CD4-positive, alpha-beta memory T cell (primary cell): Measurements from ENCODE around the gene STAB1. TPM values are rescaled to one million over a fixed set of nuclear protein-coding genes. Genes with fewer than 3 reads are reported as not detected.

Experiments
- CTCF ChIA-PET: fragments of 350-600 bp; sonication (Branson Sonifier 250); formaldehyde crosslinking; loops from one replicate; lab custom pipeline; 2021; ENCODE audit warnings: inconsistent platforms; ENCODE audit not compliant: partially characterized antibody; lab: Charles Lee
- POLR2A ChIA-PET: fragments of 350-600 bp; sonication (Branson Sonifier 250); formaldehyde crosslinking; loops from one replicate; lab custom pipeline; 2021; ENCODE audit not compliant: partially characterized antibody; lab: Charles Lee
- DNase-seq, 5 donors: peaks; one replicate each; pipeline versions ENCODE4 v3.0.0 to v3.0.0-alpha.2; 2020 to 2022; ENCODE audit warnings: mixed read lengths in 1 of 5
- H3K27ac ChIP-seq: one replicate; pipeline ENCODE4 v1.7.0; 2013; ENCODE audit warnings: low read depth, low read length
- H3K27me3 ChIP-seq: 2 replicates; pipeline ENCODE4 v1.7.0; 2013; ENCODE audit warnings: mild to moderate bottlenecking, low read length, moderate library complexity; ENCODE audit not compliant: insufficient read depth
- H3K36me3 ChIP-seq: 2 replicates; pipeline ENCODE4 v1.7.0; 2013; ENCODE audit warnings: mild to moderate bottlenecking, low read length, moderate library complexity; ENCODE audit not compliant: insufficient read depth
- H3K4me1 ChIP-seq: 2 replicates; pipeline ENCODE4 v1.7.0; 2013; ENCODE audit warnings: mild to moderate bottlenecking, low read length, moderate library complexity; ENCODE audit not compliant: insufficient read depth
- H3K4me3 ChIP-seq, 2 donors: one replicate each; pipeline ENCODE4 v1.7.0; 2013; ENCODE audit warnings: low read length in 2 of 2, mild to moderate bottlenecking in 1 of 2
- H3K9me3 ChIP-seq, 2 donors: one replicate each; pipeline ENCODE4 v1.7.0; 2013; ENCODE audit warnings: low read length in 2 of 2, control low read depth in 1 of 2; ENCODE audit not compliant: control insufficient read depth in 1 of 2
- H3K27ac Mint-ChIP-seq, 7 donors: one replicate each; pipeline ENCODE4 v1.8.0; 2020 to 2021; ENCODE audit warnings: mixed read lengths in 7 of 7, mild to moderate bottlenecking in 6 of 7, inconsistent platforms in 3 of 7, moderate library complexity in 3 of 7
- H3K27me3 Mint-ChIP-seq, 2 donors: one replicate each; pipeline ENCODE4 v1.8.0; 2020 to 2021; ENCODE audit warnings: mixed read lengths in 2 of 2
- H3K36me3 Mint-ChIP-seq, 2 donors: one replicate each; pipeline ENCODE4 v1.8.0; 2020 to 2021; ENCODE audit warnings: mixed read lengths in 2 of 2, inconsistent platforms in 1 of 2, mild to moderate bottlenecking in 1 of 2
- H3K4me1 Mint-ChIP-seq, 4 donors: one replicate each; pipeline ENCODE4 v1.8.0; 2020 to 2021; ENCODE audit warnings: mixed read lengths in 4 of 4, mild to moderate bottlenecking in 1 of 4
- H3K4me3 Mint-ChIP-seq, 8 donors: one replicate each; pipeline ENCODE4 v1.8.0; 2020 to 2021; ENCODE audit warnings: mixed read lengths in 8 of 8, mild to moderate bottlenecking in 7 of 8, moderate library complexity in 6 of 8, inconsistent platforms in 3 of 8
- H3K9me3 Mint-ChIP-seq, 8 donors: one replicate each; pipeline ENCODE4 v1.8.0; 2020 to 2021; ENCODE audit warnings: mixed read lengths in 8 of 8, mild to moderate bottlenecking in 5 of 8, inconsistent platforms in 3 of 8, moderate library complexity in 1 of 8
- intact Hi-C: fragments of 100-400 bp; cut with micrococcal nuclease; formaldehyde crosslinking; loops from one replicate; pipeline ENCODE4 v1.15.1; 2023
- polyA plus RNA-seq, 2 donors: library from polyadenylated mRNA; unstranded; fragments of 300-500 nt; fragmentation: Illumina TruSeq; gene quantifications; one replicate each; pipeline ENCODE4 v1.2.3, GENCODE V29; 2021
- total RNA-seq, 2 experiments: library from RNA; stranded (reverse); gene quantifications; one replicate each; pipeline ENCODE4 v1.2.3, GENCODE V29; 2021

Gene STAB1
- total and polyA plus RNA-seq, 4 experiments from 2014 or later = 11.3 to 13.9 TPM; not detected in 2

- CTCF ChIA-PET = interaction anchor here (0.6 to 3.8 kb wide), 5 partner anchors 8 to 42 kb away, joined by 3 to 14 read pairs (median 3); partner anchors contain the start of gene SEMA3G
- intact Hi-C loops = loop anchor here (10.0 kb wide), 1 partner anchor 230 kb away; the partner anchor contains the start of genes GNL3 and PBRM1
- peak overlapping the region; percentile 91 to 97 for H3K4me3 ChIP-seq
- no peaks in the 10 kb centered on the region for H3K27me3 ChIP-seq
- POLR2A ChIA-PET = interaction anchor here (3.5 kb wide), 1 partner anchor 8 kb away, joined by 13 read pairs; the partner anchor contains the start of gene SEMA3G
- Mint-ChIP-seq H3K36me3 (peaks cover 6 to 35% of the 10 kb centered on the region in 2 donors), H3K27me3 (no peaks in the 10 kb centered on the region), H3K27ac (peak overlapping the region; percentile 97 to 99 (median 99)), H3K4me1 (peaks cover 23 to 60% (median 35%) of the 10 kb centered on the region in 4 donors), H3K4me3 (peak overlapping the region; percentile 91 to 97 (median 94)), H3K9me3 (no peaks in the 10 kb centered on the region)
- H3K36me3 ChIP-seq = peaks cover 15% of the 10 kb centered on the region
- H3K9me3 ChIP-seq = no peaks in the 10 kb centered on the region
- peak overlapping the region; percentile 93 for H3K27ac ChIP-seq
- peaks cover 36% of the 10 kb centered on the region for H3K4me1 ChIP-seq
- peak in 1 of 5 donors; percentile 6 for DNase-seq
These were observed 40.7 kb upstream of the STAB1 start for GRCh38 chr3:52454250-52454937.

- Histone ChIP-seq H3K36me3 (peaks cover 15% of the 10 kb centered on the region), H3K4me3 (peak overlapping the region; percentile 91 to 97), H3K27me3 (no peaks in the 10 kb centered on the region), H3K9me3 (no peaks in the 10 kb centered on the region), H3K4me1 (peaks cover 36% of the 10 kb centered on the region), H3K27ac (peak overlapping the region; percentile 93)
- peak overlapping the region; percentile 97 to 99 (median 99) for H3K27ac Mint-ChIP-seq
- H3K4me1 Mint-ChIP-seq = peaks cover 25 to 60% (median 35%) of the 10 kb centered on the region in 4 donors
- ChIA-PET CTCF (interaction anchor here (0.6 to 3.8 kb wide), 4 partner anchors 10 to 43 kb away, joined by 3 to 14 read pairs (median 4); partner anchors contain the start of gene SEMA3G), POLR2A (interaction anchor here (0.6 to 3.5 kb wide), 2 partner anchors 9 to 43 kb away, joined by 4 to 13 read pairs; partner anchors contain the start of gene SEMA3G)
- H3K36me3 Mint-ChIP-seq = peaks cover 6 to 38% of the 10 kb centered on the region in 2 donors
- no peak for DNase-seq
- intact Hi-C loops = loop anchor here (1.0 to 10.0 kb wide), 2 partner anchors 77 to 230 kb away; partner anchors contain the start of genes GNL3 and PBRM1
- H3K4me3 Mint-ChIP-seq = peak overlapping the region; percentile 91 to 97 (median 94)
- no peaks in the 10 kb centered on the region for H3K27me3 Mint-ChIP-seq
- no peaks in the 10 kb centered on the region for H3K9me3 Mint-ChIP-seq
These were observed 40.2 kb upstream of the STAB1 start for GRCh38 chr3:52454938-52455282.

- peak; percentile 93 to 98 (median 96) for DNase-seq
- H3K4me1 Mint-ChIP-seq = peaks cover 25 to 60% (median 35%) of the 10 kb centered on the region in 4 donors
- Histone ChIP-seq H3K27me3 (no peaks in the 10 kb centered on the region), H3K36me3 (peaks cover 19% of the 10 kb centered on the region), H3K4me1 (peaks cover 36% of the 10 kb centered on the region), H3K27ac (peak within 1 kb of the TSS; percentile 93), H3K4me3 (peak within 1 kb of the TSS; percentile 91 to 97), H3K9me3 (no peaks in the 10 kb centered on the region)
- intact Hi-C loops = loop anchor here (1.0 to 10.0 kb wide), 3 partner anchors 77 to 229 kb away; partner anchors contain the start of genes GNL3, PBRM1 and UQCC5
- H3K9me3 Mint-ChIP-seq = no peaks in the 10 kb centered on the region
- peak within 1 kb of the TSS; percentile 91 to 97 (median 94) for H3K4me3 Mint-ChIP-seq
- peaks cover 10 to 43% of the 10 kb centered on the region in 2 donors for H3K36me3 Mint-ChIP-seq
- ChIA-PET POLR2A (interaction anchor here (0.6 to 3.5 kb wide), 4 partner anchors 10 to 81 kb away, joined by 3 to 13 read pairs (median 4); partner anchors contain the start of genes SEMA3G and UQCC5), CTCF (interaction anchor here (1.0 to 3.2 kb wide), 3 partner anchors 10 to 43 kb away, joined by 3 to 14 read pairs (median 4); partner anchors contain the start of gene SEMA3G)
- H3K27me3 Mint-ChIP-seq = no peaks in the 10 kb centered on the region
- H3K27ac Mint-ChIP-seq = peak within 1 kb of the TSS; percentile 97 to 99 (median 99)
These were observed 39.6 kb upstream of the STAB1 start, which contains the start of gene NISCH for GRCh38 chr3:52455283-52456168. Gene NISCH, plus strand, starts transcription at chr3:52455604. Its CDS starts 38 bp downstream, at chr3:52455642.

- H3K9me3 Mint-ChIP-seq = no peaks in the 10 kb centered on the region
- intact Hi-C loops = loop anchor here (2.0 to 10.0 kb wide), 2 partner anchors 81 to 229 kb away; partner anchors contain the start of genes GNL3, PBRM1 and UQCC5
- H3K27me3 Mint-ChIP-seq = no peaks in the 10 kb centered on the region
- Histone ChIP-seq H3K36me3 (peaks cover 27% of the 10 kb centered on the region), H3K9me3 (no peaks in the 10 kb centered on the region), H3K4me3 (peak overlapping the region; percentile 68 to 91), H3K4me1 (peaks cover 36% of the 10 kb centered on the region), H3K27ac (peak overlapping the region; percentile 93), H3K27me3 (no peaks in the 10 kb centered on the region)
- ChIA-PET CTCF (interaction anchor here (2.3 to 3.2 kb wide), 3 partner anchors 8 to 44 kb away, joined by 11 to 14 read pairs (median 11); no protein-coding TSS in a partner anchor), POLR2A (interaction anchor here (0.9 to 3.5 kb wide), 4 partner anchors 10 to 80 kb away, joined by 3 to 13 read pairs (median 4); partner anchors contain the start of genes SEMA3G and UQCC5)
- H3K36me3 Mint-ChIP-seq = peaks cover 10 to 48% of the 10 kb centered on the region in 2 donors
- peak overlapping the region; percentile 94 to 99 (median 98) for H3K27ac Mint-ChIP-seq
- H3K4me1 Mint-ChIP-seq = peaks cover 25 to 60% (median 35%) of the 10 kb centered on the region in 4 donors
- no peak for DNase-seq
- peak overlapping the region; percentile 91 to 97 (median 94) for H3K4me3 Mint-ChIP-seq
These were observed 38.9 kb upstream of the STAB1 start for GRCh38 chr3:52456169-52456799.

DNA sequence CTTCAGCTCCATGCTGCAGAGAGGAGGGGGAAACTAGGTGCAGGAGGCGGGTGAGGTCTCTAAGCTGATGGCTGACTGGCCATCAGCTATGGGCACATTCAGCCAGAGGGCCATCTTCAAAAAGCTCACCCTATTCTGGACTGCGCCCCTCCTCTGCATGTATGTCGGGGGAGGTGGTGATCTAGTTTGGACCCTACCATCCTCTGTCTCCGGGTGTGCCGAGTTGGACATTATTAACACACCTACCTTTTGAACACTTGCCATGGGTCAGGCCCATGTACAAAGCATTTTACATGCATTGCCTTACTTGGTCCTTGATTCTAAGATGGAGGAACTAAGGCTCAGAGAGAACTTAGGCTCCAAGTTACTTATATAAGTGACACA, 38.3 kb upstream of the STAB1 start:
- POLR2A ChIA-PET = interaction anchor here (0.9 to 3.5 kb wide), 5 partner anchors 11 to 79 kb away, joined by 3 to 13 read pairs (median 4); partner anchors contain the start of genes SEMA3G and UQCC5

More for the DNA sequence above, 38.3 kb upstream of the STAB1 start:
- Histone ChIP-seq H3K27ac (peak overlapping the region; percentile 93), H3K9me3 (no peaks in the 10 kb centered on the region), H3K4me1 (peaks cover 36% of the 10 kb centered on the region), H3K36me3 (peaks cover 28% of the 10 kb centered on the region), H3K4me3 (peak overlapping the region; percentile 68 to 91), H3K27me3 (no peaks in the 10 kb centered on the region)
- no peak for DNase-seq
- Mint-ChIP-seq H3K27me3 (no peaks in the 10 kb centered on the region), H3K4me3 (peak overlapping the region; percentile 91 to 97 (median 94)), H3K4me1 (peaks cover 23 to 55% (median 35%) of the 10 kb centered on the region in 4 donors), H3K27ac (peak overlapping the region; percentile 28 to 99 (median 90)), H3K9me3 (no peaks in the 10 kb centered on the region), H3K36me3 (peaks cover 10 to 49% of the 10 kb centered on the region in 2 donors)
- intact Hi-C loops = loop anchor here (2.0 to 10.0 kb wide), 2 partner anchors 80 to 228 kb away; partner anchors contain the start of genes GNL3, PBRM1 and UQCC5
- CTCF ChIA-PET = interaction anchor here (0.6 to 3.2 kb wide), 4 partner anchors 9 to 218 kb away, joined by 3 to 14 read pairs (median 11); no protein-coding TSS in a partner anchor
